GM21825 (cell line): ENCODE results near the gene TRIM38.
A peak's percentile ranks its signal among the peaks of the same experiment; 100 is the strongest.
"Not testable (repeated sequence)": the region's sequence is repeated elsewhere in the genome, so short reads cannot be mapped to it uniquely, and the experiment has no call there.

Experiments used
- ATAC-seq: cut with Tn5 transposase; IDR thresholded peaks from one replicate; pipeline ENCODE4 v1.9.1; 2021; ENCODE audit warnings: mild to moderate bottlenecking, moderate library complexity; ENCODE audit not compliant: unreplicated experiment

TRIM38 gene, protein sequence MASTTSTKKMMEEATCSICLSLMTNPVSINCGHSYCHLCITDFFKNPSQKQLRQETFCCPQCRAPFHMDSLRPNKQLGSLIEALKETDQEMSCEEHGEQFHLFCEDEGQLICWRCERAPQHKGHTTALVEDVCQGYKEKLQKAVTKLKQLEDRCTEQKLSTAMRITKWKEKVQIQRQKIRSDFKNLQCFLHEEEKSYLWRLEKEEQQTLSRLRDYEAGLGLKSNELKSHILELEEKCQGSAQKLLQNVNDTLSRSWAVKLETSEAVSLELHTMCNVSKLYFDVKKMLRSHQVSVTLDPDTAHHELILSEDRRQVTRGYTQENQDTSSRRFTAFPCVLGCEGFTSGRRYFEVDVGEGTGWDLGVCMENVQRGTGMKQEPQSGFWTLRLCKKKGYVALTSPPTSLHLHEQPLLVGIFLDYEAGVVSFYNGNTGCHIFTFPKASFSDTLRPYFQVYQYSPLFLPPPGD

DNA sequence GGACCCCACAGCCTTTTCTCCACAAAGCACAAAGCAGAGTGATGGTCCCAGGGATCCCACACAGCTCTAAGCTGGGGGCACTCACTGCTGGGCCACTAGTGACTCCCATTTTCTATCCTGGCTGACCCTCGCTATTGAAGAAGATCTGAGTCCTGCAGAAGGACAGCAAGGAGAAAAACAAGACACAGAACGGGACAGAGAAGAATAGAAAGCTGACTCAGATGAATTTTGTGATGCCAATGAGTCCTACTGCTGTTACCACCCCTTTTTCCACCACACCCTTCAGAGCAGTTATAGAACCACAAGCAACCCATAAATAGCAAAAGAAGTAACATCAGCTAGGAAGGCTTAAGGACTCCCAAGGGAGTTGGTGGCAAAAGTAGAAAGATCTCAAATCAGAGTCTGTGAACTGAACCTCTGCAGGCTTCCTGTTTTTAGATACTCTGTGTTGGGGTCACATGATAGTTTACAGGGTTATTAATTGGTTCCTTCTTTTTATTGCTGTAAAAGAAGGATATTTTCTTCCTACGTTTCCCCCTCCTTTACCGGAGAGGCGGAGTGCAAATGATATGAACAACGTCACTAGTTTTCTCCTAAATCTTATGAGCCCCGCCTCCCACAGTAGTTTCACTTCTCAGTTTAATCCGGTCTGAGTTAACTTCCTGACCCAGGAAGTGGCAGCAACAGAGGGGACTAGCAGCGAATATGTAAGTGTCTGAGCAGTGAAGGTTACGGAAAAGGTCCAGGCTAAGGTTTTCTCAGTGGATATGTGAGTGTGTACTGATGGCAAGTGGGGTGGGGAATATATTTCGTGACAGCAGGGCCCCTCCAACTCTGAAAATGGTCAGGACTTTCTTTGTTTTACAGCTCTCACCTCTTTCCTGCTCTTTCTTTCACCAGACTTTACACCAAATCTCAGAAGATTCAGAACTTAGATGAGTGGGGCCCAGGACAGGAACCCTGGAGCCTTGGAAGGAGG lies at the start of gene TRIM38:
Gene TRIM38 (plus strand): TSS at position 654 of the 979 bp plus-strand sequence. CDS start 3,721 bp downstream, outside the sequence.
- ATAC-seq: peak; percentile 76

DNA sequence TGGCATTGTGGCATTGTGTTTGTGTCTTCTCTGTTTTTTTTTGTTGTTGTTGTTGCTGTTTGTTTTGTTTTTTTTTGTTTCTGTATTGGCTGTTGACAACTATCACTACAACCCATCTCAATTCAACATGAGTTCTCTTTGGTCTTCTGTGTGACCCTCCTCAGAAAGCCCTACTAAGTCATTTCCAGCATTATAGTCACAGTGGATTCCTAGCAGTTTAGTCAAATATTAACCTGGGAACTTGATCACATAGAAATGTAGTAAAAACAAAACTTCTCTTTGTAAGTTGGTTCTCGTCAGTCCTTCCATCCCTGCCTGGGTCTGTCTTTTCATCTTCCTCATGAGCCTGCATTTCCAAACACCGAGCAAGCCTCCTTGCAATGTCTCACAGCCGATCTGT lies 48.9 kb upstream of the TRIM38 start:
- no peak for ATAC-seq

DNA sequence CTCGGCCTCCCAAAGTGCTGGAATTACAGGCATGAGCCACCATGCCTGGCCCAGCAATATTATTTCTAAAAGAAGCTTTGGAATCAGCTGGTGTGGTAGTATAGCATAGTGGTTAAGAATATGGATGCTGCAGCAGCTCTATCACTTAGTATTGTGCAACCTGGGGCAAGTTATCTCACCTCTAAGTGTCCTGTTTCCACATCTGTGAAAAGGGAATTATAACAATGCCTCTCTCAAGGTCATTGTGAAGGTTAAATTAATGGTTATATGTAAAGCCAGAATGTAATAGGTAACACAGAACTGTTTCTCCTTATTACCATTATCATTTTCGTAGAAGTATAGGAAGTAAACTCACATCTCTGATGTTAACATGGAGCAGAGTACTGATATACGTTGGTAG lies 46.3 kb upstream of the TRIM38 start:
- ATAC-seq: no peak

DNA sequence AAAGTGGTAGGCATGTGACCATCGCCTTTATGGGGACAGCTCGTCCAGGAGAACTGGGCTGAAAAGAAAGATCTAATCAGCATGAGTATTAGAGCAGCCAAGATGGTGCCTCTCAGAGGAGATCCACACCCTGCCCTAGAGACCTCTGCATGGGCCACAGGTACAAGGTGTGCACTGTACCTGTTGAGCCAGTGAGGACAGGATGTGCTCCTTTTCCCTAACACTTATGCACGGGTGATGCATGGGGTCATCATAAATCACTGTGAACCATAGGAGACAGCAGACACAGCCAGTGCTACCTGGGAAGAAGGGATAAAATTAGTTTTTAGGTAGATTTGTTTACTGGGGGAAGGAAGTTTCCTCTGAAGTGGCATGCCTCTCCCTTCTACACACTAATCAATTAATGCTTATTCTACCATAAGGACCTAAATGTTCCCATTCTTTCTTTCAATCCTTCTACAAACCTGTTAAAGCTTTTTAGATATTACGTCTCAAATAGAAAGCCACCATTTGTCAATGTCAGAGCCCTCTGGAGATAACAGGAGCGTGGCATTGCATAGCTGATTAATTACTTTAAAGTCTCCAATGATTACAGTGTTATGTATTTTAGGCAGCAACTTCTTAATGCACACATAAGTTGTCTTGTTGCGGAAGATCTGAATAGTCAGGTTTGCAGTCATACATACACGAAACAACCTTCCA lies 45.7 kb upstream of the TRIM38 start:
- no peak for ATAC-seq

DNA sequence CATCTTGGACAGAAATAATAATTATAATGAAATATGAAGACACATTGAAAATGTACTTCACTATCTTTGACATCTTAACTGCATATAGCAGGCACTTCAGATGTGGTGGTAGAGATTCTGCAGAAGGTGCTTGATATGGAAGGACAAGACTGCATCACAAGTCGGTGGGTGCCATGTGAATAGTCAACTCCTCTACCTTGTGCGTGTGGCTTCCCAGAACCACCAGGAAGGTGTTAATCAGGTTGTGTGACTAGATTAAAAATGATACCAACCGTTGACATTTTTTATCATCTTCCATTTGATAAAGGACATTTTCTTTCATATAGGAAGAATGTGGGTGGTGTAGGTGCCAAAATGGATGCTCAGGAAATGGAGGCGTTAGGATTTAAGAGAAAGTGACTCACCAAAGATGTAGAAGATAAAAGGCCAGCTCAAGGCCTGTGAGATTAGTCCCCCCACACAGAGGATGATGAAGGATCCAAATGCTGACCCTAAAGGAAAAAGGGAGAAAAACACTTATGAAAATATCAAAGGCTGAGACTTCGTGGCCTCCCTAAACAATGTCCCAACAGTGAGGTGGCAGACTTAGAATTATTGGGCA lies 44.4 kb upstream of the TRIM38 start:
- no peak for ATAC-seq

DNA sequence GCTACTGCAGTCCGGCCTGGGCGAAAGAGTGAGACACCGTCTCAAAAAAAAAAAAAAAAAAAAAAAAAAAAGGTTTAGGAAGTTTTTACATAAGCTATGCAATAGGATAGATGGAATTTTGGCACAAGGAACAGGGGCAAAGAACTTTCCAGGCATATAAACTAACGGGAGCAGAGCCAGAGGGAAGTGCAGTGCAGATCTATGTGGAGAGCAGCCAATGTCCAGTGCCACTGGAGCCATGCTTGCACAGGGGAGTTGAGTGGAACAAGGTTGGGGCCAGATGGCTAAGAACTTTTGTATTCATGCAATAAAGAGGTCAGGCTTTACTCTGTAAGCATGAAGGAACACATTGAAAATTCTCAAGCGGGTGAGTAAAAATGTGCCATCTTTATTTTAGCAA lies 42.9 kb upstream of the TRIM38 start:
- no peak for ATAC-seq

DNA sequence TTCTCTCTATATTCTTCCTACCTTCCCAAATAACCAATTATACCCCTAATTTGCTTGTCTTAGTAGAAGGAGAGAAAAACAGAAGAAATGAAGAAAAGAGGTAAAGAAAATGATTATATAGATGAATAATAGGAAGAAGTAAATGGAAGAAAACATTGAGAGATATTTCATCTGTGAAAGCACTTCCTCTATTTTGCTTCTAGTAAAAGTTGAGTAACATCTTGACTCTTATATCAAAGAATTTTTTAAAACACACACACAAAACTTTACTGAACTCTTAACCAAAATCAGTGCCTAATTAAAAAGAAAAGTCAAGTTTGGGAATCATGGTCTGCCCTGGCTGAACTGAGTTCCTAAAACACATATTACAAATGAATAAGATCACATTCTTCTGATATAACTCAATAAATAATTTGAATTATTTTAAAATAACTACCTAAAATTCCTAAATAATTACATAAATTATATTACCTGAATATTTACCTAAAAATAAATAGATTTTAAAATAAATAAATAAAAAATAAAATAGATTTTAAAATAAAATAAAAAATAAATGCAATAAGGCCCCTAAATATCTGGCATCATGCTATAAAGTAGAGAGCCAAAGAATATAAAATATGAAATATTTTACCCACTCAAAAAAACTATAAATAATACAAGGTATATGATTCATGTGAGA lies 40.9 kb upstream of the TRIM38 start:
- no peak for ATAC-seq

DNA sequence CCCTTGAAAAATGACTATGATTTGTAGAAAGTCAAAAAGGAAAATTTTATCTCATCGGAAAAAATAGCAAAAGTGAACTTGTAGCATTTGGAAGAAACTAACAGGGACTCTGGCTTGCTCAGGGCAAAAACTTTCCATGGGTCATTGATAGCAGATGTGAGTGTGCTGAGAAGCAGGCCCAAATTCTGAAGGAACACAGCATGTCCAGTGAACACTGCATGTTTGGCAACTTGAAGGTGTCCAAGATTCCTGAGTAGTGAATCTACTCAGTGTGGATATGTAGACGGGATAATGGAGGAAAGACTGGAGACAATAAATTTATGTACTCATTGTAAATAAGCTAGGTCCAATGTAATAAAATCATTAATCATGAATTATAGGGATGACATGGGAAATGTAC lies 40.3 kb upstream of the TRIM38 start:
- ATAC-seq: no peak

DNA sequence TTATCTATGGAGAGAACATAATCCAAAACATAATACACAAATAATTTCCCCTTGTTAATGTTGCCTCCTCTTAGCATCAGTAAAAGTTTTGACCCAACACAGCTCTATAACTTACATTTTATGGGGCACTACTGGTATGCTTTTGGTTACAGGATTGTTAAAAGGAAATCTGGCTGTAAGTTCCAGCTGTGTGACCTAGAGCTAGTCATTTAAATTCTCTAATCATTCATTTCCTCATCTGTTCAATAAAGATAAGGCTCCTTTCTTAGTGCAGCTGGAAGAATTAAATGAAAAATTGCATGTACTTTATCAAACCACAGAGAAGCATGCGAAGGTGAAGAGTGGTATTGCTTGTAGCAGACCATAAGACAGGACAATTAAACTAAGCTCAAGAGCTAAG lies 36.7 kb upstream of the TRIM38 start:
- no peak for ATAC-seq

DNA sequence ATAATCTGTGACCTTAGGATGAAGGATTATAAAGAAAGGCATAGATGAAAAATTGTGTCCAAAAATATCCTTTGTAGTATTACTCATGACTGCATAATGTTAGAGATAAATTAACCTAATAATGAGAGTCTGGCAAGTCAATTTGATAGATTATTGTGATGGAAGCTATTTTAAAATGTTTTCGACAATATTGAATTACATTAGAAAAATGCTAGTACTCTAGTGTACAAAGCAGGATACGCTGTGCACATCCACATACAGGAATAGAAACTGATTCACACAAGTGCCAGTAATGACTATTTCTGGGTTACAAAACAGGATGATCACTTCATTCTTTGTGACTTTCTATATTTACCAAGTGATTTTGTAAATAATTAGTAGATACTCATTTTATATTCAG lies 35.4 kb upstream of the TRIM38 start:
- no peak for ATAC-seq

DNA sequence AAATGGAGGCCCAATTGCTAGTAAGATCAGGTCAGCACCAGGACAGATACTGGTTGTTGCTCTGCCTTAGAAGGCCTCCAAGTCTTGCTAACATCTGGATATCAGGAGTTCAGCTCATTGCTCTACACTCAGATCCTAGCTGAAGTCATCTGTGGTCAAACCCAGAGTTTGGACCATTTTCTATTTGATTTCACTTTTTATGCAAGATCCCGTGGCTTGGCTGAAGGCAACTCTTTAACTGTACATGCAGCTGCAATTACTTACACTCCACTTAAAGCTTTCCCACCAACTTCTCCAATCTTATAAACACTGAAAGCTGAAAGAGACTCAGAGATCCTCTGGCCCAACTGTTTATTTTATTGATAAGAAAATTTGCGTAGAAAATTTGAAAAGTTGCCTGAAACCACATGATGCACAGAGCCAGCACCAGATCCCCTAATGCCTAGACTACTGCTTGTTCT lies 34.8 kb upstream of the TRIM38 start:
- ATAC-seq: no peak

DNA sequence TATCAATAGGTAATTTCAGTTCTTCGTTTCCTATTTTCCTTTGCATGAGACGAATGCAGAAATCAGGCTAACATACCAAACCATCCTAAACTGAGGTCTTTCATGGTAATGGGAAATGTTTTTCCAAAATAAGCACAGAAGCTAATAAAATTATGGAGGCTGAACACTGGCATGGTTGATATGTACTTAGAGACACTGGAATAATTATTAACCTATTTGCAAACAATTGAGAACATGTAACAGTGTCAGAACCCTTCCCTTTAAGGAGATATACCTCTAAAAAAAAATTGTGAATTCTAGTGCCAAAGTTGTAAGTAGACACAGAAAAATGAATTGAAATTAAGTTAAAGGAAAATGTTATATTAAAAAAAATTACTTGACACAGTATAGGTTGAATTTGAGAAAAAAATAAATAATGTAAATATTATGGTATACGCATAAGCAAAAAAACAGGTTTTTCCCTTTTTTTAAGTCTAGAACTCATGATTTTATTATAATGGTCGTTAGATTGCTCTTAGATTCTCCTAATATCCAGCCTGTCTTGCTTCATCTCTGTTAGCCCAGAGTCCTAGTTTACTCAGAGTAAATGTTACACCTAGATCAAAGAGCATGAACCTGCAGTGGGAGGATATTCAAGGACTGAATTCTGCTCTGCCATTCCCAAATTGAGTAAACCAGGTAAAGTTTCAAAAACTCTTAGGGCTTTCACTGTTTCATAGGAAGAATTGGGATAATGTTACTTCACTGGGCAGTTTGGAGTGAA lies 33.9 kb upstream of the TRIM38 start:
- no peak for ATAC-seq

DNA sequence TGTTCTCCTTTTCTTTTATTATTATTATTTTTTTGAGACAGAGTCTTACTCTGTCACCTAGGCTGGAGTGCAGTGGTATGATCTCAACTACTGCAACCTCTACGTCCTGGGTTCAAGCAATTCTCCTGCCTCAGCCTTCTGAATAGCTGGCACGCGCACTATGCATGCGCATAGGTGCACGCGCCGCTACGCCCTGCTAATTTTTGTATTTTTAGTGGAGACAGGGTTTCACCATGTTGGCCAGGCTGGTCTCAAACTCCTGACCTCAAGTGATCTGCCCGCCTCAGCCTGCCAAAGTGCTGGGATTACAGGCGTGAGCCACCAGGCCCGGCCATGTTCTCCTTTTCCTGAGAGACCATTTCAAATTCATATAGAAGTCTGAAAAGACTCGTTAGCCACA lies 32.8 kb upstream of the TRIM38 start:
- ATAC-seq: not testable (repeated sequence)

DNA sequence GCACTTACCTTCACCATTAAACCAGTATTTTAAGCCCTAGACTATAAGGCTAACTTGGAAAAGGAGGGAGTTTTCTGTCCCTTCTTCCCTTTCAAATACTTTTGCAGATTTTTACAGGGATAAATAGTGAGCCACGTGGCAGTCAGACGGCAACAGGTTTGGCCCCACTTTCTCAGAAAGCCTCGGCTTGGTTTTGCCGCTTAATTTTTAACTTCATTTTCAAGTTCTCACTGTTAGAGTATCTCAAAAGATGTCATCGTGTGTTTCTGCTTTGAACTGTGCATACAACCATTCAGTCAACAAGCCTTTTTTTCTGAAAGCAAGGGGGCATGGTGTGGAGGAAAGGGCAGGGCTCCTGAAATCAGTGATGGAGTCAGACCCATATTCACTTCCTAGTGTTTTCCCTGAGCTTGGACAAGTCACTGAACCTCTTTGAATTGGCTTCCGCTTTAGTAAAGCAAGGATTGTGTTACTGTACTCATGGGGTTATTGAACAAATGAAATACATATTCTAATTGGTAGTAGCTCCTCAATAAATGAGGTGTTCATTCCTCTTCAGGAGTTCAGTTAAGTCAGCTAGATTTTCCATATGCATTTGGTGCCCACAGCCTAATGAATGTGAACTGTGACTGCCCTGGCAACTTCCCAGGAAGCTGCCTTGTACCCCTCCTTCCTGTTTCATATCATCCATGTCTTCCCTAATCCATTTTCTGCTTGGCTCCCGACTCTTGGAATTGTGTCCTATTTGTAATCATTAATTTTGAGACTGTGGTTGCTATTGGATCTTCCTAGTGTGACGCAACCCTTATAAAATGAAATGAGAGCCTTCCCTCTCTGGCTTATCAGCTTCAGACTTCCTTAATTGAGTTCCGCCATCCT lies 31.8 kb upstream of the TRIM38 start, which contains the start of gene SLC17A2:
Gene SLC17A2 (minus strand): TSS at position 160 of the 879 bp plus-strand sequence. CDS start 4,895 bp downstream, outside the sequence.
- no peak for ATAC-seq

DNA sequence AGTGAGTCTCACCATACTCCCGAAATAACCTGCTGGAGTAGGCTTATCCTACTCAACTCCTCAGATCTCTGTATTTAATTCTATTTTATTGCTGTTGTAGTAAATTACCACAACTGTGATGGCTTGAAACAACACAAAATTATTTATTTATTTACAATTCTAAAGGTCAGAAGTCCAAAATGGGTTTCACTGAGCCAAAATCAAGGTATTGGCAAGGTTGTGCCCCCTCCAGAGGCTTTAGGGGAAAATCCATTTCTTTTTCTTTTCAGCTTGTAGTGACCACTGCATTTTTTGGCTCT lies 31.2 kb upstream of the TRIM38 start:
- no peak for ATAC-seq

DNA sequence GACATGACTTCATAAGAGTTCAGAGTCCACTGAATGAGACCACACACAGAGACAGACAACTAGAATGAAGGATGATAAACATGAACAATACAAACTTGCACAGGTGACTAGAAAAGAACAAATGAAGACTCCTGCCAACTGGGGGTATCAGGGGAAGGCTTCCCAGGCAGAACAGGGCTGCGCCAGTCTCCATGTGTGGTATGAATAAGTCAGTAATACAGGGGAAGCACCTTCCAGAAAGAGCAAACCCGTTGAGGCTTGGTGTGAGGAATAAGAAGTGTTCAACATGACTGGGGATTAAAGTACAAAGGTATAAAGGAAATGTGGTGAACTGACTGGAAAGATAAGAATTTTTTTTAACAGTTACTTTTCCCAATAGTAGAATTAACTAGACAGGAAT lies 28.4 kb upstream of the TRIM38 start:
- no peak for ATAC-seq

DNA sequence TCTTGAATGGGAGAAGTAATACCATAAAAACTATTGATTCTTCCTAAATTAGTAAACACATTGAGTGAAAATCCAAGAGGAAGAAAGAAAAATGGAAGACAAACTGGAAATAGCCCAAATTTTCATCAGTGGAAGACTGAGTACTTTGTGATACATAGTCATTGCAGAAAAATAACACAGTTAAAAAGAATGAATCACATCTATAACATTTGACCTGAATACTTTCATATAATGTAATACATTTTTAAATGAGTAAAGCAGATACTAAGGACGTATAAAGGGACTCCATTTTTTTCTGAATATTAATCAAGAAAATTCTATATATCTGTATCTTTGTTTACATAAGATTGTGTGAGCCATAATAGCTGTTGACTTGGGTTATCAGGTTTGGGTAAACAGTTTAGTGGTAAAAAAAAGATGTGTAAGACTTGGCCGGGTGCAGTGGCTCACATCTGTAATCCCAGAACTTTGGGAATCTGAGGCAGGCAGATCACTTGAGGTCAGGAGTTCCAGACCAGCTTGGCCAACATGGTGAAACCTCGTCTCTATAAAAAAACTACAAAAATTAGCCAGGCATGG lies 27.8 kb upstream of the TRIM38 start:
- ATAC-seq: no peak

DNA sequence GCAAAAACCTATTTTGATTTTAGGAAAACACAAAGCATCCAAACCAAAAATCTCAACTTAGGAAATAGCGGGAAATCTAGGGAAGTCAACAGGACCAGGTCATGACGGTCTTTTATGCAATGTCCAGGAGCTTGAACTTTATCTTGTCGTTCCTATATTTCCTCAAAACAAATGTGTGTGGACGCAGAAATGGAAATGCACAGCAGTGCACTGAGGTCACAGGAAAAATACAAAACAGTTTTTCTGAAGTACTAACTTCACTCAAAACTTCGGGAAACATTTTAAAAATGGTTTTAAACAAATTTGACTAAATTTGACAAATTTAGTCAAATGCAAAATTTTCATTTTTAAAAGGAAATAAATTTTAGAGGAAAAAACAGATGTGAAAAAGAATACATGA lies 26.6 kb upstream of the TRIM38 start:
- ATAC-seq: no peak
